ENCODE data around the gene ABTB2. TPM values are rescaled to one million over a fixed set of nuclear protein-coding genes. Genes with fewer than 3 reads are reported as not detected.

The ABTB2 gene
- total RNA-seq, 1 experiment from 2014 or later, result 5.5 TPM

- H2AK5ac ChIP-seq (ENCODE audit: insufficient read length, low read length), result no peak overlapping the region
- Mint-ChIP-seq H3K36me3 (ENCODE audit: insufficient read depth in 1 of 3, low read depth in 3 of 3) (no peaks in the 10 kb centered on the region), H3K4me1 (peaks cover 21% of the 10 kb centered on the region in 2 experiments), H3K4me3 (no peak overlapping the region), H3K27me3 (ENCODE audit: low read depth) (no peaks in the 10 kb centered on the region), H3K27ac (no peak overlapping the region; a peak in 1 of 7 replicates), H3K9me3 (no peaks in the 10 kb centered on the region)
- H3K4me2 ChIP-seq (ENCODE audit: insufficient read depth, insufficient read length, low read length), result no peak overlapping the region
- H2BK15ac ChIP-seq (ENCODE audit: low read depth, low read length), result no peak overlapping the region
- no peak overlapping the region for H2BK120ac ChIP-seq (ENCODE audit: low read depth, low read length, poor library complexity, severe bottlenecking)
- no peak overlapping the region for H3K23ac ChIP-seq (ENCODE audit: insufficient read length, low read depth, low read length)
- no peak overlapping the region for H4K5ac ChIP-seq (ENCODE audit: insufficient read length, low read depth, low read length)
- H3K79me2 ChIP-seq (ENCODE audit: insufficient read depth, low read length), result no peaks in the 10 kb centered on the region
- WGBS (ENCODE audit: extremely low coverage, insufficient read length, low lambda C conversion rate), result no CpG with 5 or more reads among the region's 2 CpGs
- H3K9ac ChIP-seq (ENCODE audit: extremely low read depth, insufficient read length, low read length), result no peak overlapping the region
- DNase-seq, result no peak
- H3K27me3 ChIP-seq (ENCODE audit: insufficient read depth, low read length), result no peaks in the 10 kb centered on the region
- no peaks in the 10 kb centered on the region for H3K23me2 ChIP-seq (ENCODE audit: insufficient read length, low read depth, low read length, poor library complexity, severe bottlenecking)
- TF ChIP-seq CTCF (conservative IDR thresholded peaks at IDR 0.05), result no peak
- no peaks in the 10 kb centered on the region for H4K20me1 ChIP-seq (ENCODE audit: control insufficient read depth, insufficient read depth, insufficient read length)
- H4K8ac ChIP-seq (replicated peaks; ENCODE audit: insufficient read length, low read depth, low read length), result no peak overlapping the region
- no peak overlapping the region for H2BK5ac ChIP-seq (ENCODE audit: insufficient read length, low read length)
- no peaks in the 10 kb centered on the region for H3K79me1 ChIP-seq (ENCODE audit: insufficient read depth, low read depth, low read length, poor library complexity, severe bottlenecking)
- H3K4ac ChIP-seq (ENCODE audit: low read depth, low read length), result no peak overlapping the region
- H4K91ac ChIP-seq (ENCODE audit: insufficient read length, low read depth, low read length), result no peak overlapping the region
- no peak overlapping the region for H3T11ph ChIP-seq (ENCODE audit: low read length)
- no peak overlapping the region for H3K27ac ChIP-seq (ENCODE audit: insufficient read length, low read depth, low read length)
- H3K14ac ChIP-seq (ENCODE audit: insufficient read depth, low read length), result no peak overlapping the region
- no peaks in the 10 kb centered on the region for H3K4me1 ChIP-seq (ENCODE audit: insufficient read depth, low read length)
- H3K56ac ChIP-seq (ENCODE audit: insufficient read length, low read depth, low read length), result no peak overlapping the region
- H2BK12ac ChIP-seq (ENCODE audit: insufficient read length, low read depth, low read length), result no peak overlapping the region
- no peaks in the 10 kb centered on the region for H3K9me3 ChIP-seq (ENCODE audit: control insufficient read depth, low read depth, low read length)
- no peak overlapping the region for H2AFZ ChIP-seq (ENCODE audit: low read length)
- H3K18ac ChIP-seq (ENCODE audit: insufficient read length, low read depth, low read length), result no peak overlapping the region
- H2BK20ac ChIP-seq (ENCODE audit: low read depth, low read length, poor library complexity, severe bottlenecking), result no peak overlapping the region
Observed at GRCh38 chr11:34329876-34330275, 27.9 kb downstream of the ABTB2 start.
